Mesenchymal stem cell (in vitro differentiated cells and primary cell): ENCODE results near the gene GNAT2.

Experiments
- DNase-seq: peaks from one replicate; pipeline ENCODE4 v3.0.0-alpha.2; 2013
- H2AFZ ChIP-seq: one replicate; pipeline ENCODE4 v1.6.1; 2013; ENCODE audit warnings: low read depth, mild to moderate bottlenecking, control low read depth, inconsistent platforms, low read length, moderate library complexity
- H2AK5ac ChIP-seq: 2 replicates; pipeline ENCODE4 v1.6.1; 2013; ENCODE audit warnings: low read length, moderate library complexity, mild to moderate bottlenecking, inconsistent platforms; ENCODE audit not compliant: severe bottlenecking
- H2BK120ac ChIP-seq: one replicate; pipeline ENCODE4 v1.6.1; 2013; ENCODE audit warnings: low read depth, mild to moderate bottlenecking, inconsistent platforms, low read length, moderate library complexity
- H2BK12ac ChIP-seq, 2 experiments: one replicate each; pipeline ENCODE4 v1.6.1; 2013; ENCODE audit warnings: inconsistent platforms in 2 of 2, low read length in 2 of 2, mild to moderate bottlenecking in 2 of 2, moderate library complexity in 2 of 2, control low read depth in 1 of 2
- H2BK15ac ChIP-seq: one replicate; pipeline ENCODE4 v1.6.1; 2013; ENCODE audit warnings: mild to moderate bottlenecking, low read depth, inconsistent platforms; ENCODE audit not compliant: poor library complexity, severe bottlenecking
- H2BK5ac ChIP-seq: 2 replicates; pipeline ENCODE4 v1.6.1; 2013; ENCODE audit warnings: low read depth, mild to moderate bottlenecking, low read length, control low read depth, inconsistent platforms; ENCODE audit not compliant: poor library complexity, severe bottlenecking
- H3K14ac ChIP-seq, 2 experiments: one replicate each; pipeline ENCODE4 v1.6.1; 2013; ENCODE audit warnings: inconsistent platforms in 2 of 2, low read length in 2 of 2, control low read depth in 1 of 2, mild to moderate bottlenecking in 1 of 2, moderate library complexity in 1 of 2
- H3K18ac ChIP-seq, 2 experiments: one replicate each; pipeline ENCODE4 v1.6.1; 2013; ENCODE audit warnings: inconsistent platforms in 2 of 2, low read length in 2 of 2, control low read depth in 1 of 2, low read depth in 1 of 2, mild to moderate bottlenecking in 1 of 2
- H3K23ac ChIP-seq, 2 experiments: one replicate each; pipeline ENCODE4 v1.6.1; 2013; ENCODE audit warnings: inconsistent platforms in 2 of 2, low read length in 2 of 2, mild to moderate bottlenecking in 2 of 2, moderate library complexity in 2 of 2, control low read depth in 1 of 2
- H3K27ac ChIP-seq: 2 replicates; pipeline ENCODE4 v1.5.1; 2013; ENCODE audit warnings: mild to moderate bottlenecking, moderate library complexity, low read length, control low read depth, inconsistent platforms; ENCODE audit not compliant: poor library complexity, severe bottlenecking
- H3K27me3 ChIP-seq, 2 experiments: 2 replicates each; pipeline versions ENCODE4 v1.6.1 to v1.7.0; 2013; ENCODE audit warnings: low read length in 2 of 2, mild to moderate bottlenecking in 2 of 2, moderate library complexity in 2 of 2, control low read depth in 1 of 2, inconsistent platforms in 1 of 2; ENCODE audit not compliant: control insufficient read depth in 1 of 2, insufficient read depth in 1 of 2
- H3K36me3 ChIP-seq, 2 experiments: 2 replicates each; pipeline versions ENCODE4 v1.6.1 to v1.7.0; 2013; ENCODE audit warnings: low read length in 2 of 2, control low read depth in 1 of 2, inconsistent platforms in 1 of 2, low read depth in 1 of 2, mild to moderate bottlenecking in 1 of 2; ENCODE audit not compliant: insufficient read depth in 2 of 2, control insufficient read depth in 1 of 2
- H3K4ac ChIP-seq, 2 experiments: one replicate each; pipeline ENCODE4 v1.6.1; 2013; ENCODE audit warnings: inconsistent platforms in 2 of 2, low read length in 2 of 2, mild to moderate bottlenecking in 2 of 2, moderate library complexity in 2 of 2, control low read depth in 1 of 2, low read depth in 1 of 2
- H3K4me1 ChIP-seq: 2 replicates; pipeline ENCODE4 v1.6.1; 2013; ENCODE audit warnings: low read depth, low read length, control low read depth; ENCODE audit not compliant: control insufficient read depth, insufficient read depth
- H3K4me2 ChIP-seq: 2 replicates; pipeline ENCODE4 v1.6.1; 2013; ENCODE audit warnings: low read length, mild to moderate bottlenecking, inconsistent platforms; ENCODE audit not compliant: poor library complexity, severe bottlenecking
- H3K4me3 ChIP-seq, 2 experiments: 2 replicates each; pipeline versions ENCODE4 v1.5.1 to v1.7.0; 2013; ENCODE audit warnings: low read length in 2 of 2, mild to moderate bottlenecking in 2 of 2, control low read depth in 1 of 2, low read depth in 1 of 2; ENCODE audit not compliant: insufficient read depth in 1 of 2
- H3K79me1 ChIP-seq: replicated peaks from 2 replicates; pipeline ENCODE4 v1.6.1; 2013; ENCODE audit warnings: mild to moderate bottlenecking, control low read depth, low read length, inconsistent platforms; ENCODE audit not compliant: poor library complexity, severe bottlenecking
- H3K9ac ChIP-seq: 2 replicates; pipeline ENCODE4 v1.7.0; 2013; ENCODE audit warnings: mild to moderate bottlenecking, low read length, moderate library complexity
- H3K9me3 ChIP-seq: 2 replicates; pipeline ENCODE4 v1.7.0; 2013; ENCODE audit warnings: mild to moderate bottlenecking, low read length; ENCODE audit not compliant: control insufficient read depth
- H4K8ac ChIP-seq: one replicate; pipeline ENCODE4 v1.6.1; 2013; ENCODE audit warnings: inconsistent platforms, mild to moderate bottlenecking, low read length, moderate library complexity
- H4K91ac ChIP-seq: one replicate; pipeline ENCODE4 v1.6.1; 2013; ENCODE audit warnings: mild to moderate bottlenecking, low read length, inconsistent platforms
- WGBS: methylation state at CpG from one replicate; pipeline ENCODE4 v1.1.7; 2013; ENCODE audit warnings: mixed read lengths; 5-methylcytosine and 5-hydroxymethylcytosine counted together

GNAT2 gene

DNA sequence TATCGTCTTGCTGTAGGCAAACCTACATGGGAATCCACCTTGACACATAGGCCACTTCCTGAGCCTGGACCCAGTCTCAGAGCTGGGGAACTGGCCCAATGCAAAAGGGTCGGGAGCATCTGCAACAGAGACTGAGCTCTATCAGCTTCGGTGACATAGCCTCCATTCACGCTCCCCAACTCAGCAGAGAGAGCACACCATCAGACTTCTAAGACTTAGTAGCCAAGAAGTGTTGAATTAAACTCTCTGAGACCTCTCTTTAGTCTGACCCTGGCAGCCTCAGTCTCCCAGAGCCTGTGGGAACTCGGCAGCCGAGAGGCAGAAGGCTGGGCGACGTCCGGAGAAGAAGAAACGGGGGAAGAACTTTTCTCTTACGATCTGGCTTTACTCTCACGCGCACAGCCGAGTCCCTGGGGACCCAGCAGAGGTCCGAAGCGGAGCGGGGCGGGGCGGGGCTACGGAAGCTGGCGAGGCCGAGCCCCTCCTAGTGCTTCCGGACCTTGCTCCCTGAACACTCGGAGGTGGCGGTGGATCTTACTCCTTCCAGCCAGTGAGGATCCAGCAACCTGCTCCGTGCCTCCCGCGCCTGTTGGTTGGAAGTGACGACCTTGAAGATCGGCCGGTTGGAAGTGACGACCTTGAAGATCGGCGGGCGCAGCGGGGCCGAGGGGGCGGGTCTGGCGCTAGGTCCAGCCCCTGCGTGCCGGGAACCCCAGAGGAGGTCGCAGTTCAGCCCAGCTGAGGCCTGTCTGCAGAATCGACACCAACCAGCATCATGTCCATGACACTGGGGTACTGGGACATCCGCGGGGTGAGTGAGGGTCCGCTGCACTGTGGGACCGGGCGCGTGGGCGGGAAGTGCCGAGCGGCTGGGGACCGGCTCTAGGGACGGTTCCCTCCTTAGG is 36.5 kb upstream of the GNAT2 start, which contains the start of gene GSTM4:
GSTM4 (plus strand) TSS at position 485 of the 905 bp plus-strand sequence; CDS start at position 776, 291 bp downstream.
- Histone ChIP-seq H2BK15ac (peak within 1 kb of the TSS; percentile 61), H4K8ac (peak within 1 kb of the TSS; percentile 97), H3K27ac (peak within 1 kb of the TSS; percentile 24), H2BK5ac (no peak within 1 kb of the TSS), H2BK12ac (peak within 1 kb of the TSS in 1 of 2 experiments; percentile 94), H3K23ac (peak within 1 kb of the TSS in 1 of 2 experiments; percentile 63), H3K9me3 (no peaks in the 10 kb centered on the region), H2AFZ (peak within 1 kb of the TSS; percentile 91), H3K9ac (peak within 1 kb of the TSS; percentile 93), H4K91ac (peak within 1 kb of the TSS; percentile 56), H3K14ac (peak within 1 kb of the TSS in 1 of 2 experiments; percentile 89), H2AK5ac (no peak within 1 kb of the TSS), H3K4me1 (peaks cover 29% of the 10 kb centered on the region), H3K18ac (peak within 1 kb of the TSS; percentile 6 to 95), H3K4me2 (peak within 1 kb of the TSS; percentile 73), H3K27me3 (peaks cover 12% of the 10 kb centered on the region in 2 experiments), H3K4ac (peak within 1 kb of the TSS; percentile 59 to 76), H3K79me1 (no peaks in the 10 kb centered on the region), H3K36me3 (peaks cover 0 to 7% of the 10 kb centered on the region in 2 experiments), H2BK120ac (no peak within 1 kb of the TSS), H3K4me3 (peak within 1 kb of the TSS; percentile 64 to 90)
- WGBS, result 6% methylated on average over 52 of the region's 54 CpGs
- peak; percentile 90 for DNase-seq

DNA sequence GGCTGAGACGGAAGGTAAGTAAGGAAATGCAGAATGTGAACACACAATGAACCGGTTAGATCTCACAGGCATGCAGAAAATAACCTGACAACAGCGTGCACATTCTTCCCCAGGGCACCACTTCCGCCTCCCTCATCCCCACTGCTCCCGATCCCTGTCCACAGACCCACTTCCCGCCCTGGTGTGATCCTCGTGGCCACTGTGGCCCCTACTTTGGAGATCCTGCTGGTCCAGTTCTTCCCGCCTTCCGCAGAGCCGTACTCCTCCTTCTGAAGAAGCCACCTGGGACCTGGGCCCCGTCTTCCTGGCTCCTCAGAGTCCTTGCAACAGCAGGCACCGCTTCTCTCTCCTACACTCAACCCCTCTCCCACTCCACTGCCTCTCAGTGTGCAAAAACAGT is 35.1 kb upstream of the GNAT2 start:
- H3K14ac ChIP-seq, result no peak overlapping the region
- DNase-seq, result no peak
- H3K9me3 ChIP-seq, result no peaks in the 10 kb centered on the region
- no peak overlapping the region for H2BK5ac ChIP-seq
- no peak overlapping the region for H3K4me2 ChIP-seq
- no peak overlapping the region for H3K23ac ChIP-seq
- H3K4me3 ChIP-seq, result no peak overlapping the region
- H3K4ac ChIP-seq, result no peak overlapping the region
- H2AFZ ChIP-seq, result no peak overlapping the region
- H2BK120ac ChIP-seq, result no peak overlapping the region
- H3K79me1 ChIP-seq, result no peaks in the 10 kb centered on the region
- peak overlapping the region; percentile 2 for H4K91ac ChIP-seq
- 94% methylated on average over 12 of the region's 12 CpGs for WGBS
- no peak overlapping the region for H3K18ac ChIP-seq
- H3K27ac ChIP-seq, result no peak overlapping the region
- no peak overlapping the region for H2BK12ac ChIP-seq
- H2AK5ac ChIP-seq, result no peak overlapping the region
- H2BK15ac ChIP-seq, result no peak overlapping the region
- peaks cover 22% of the 10 kb centered on the region for H3K4me1 ChIP-seq
- no peak overlapping the region for H4K8ac ChIP-seq
- no peak overlapping the region for H3K9ac ChIP-seq
- peaks cover 12% of the 10 kb centered on the region in 2 experiments for H3K27me3 ChIP-seq
- H3K36me3 ChIP-seq, result peaks cover 0 to 7% of the 10 kb centered on the region in 2 experiments

DNA sequence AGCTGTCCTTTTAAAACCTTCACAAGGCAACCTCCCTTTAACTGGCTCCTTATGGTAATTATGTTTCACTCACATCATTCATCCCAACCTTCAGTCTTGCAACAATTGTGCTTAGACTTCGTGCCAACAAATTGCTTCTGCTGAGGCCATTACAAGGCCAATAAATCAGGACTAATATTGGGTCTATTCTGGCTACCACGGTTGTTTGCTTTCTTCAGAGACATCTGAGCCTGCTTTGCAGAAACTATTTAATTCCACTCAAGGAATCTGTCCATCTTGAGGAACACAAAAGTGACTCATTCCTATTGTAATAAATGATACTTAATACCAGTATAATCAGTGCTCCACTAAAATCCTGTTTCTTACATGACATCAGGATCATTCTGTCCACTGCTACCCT is 33.9 kb upstream of the GNAT2 start:
- Histone ChIP-seq H4K91ac (no peak overlapping the region), H2AK5ac (no peak overlapping the region), H3K4ac (no peak overlapping the region), H2BK5ac (no peak overlapping the region), H3K4me2 (no peak overlapping the region), H3K27me3 (peaks cover 12% of the 10 kb centered on the region in 2 experiments), H3K79me1 (no peaks in the 10 kb centered on the region), H3K14ac (no peak overlapping the region), H3K18ac (no peak overlapping the region), H3K9me3 (no peaks in the 10 kb centered on the region), H3K4me3 (no peak overlapping the region), H2AFZ (no peak overlapping the region), H2BK120ac (no peak overlapping the region), H4K8ac (no peak overlapping the region), H3K36me3 (no peaks in the 10 kb centered on the region), H3K9ac (no peak overlapping the region), H3K4me1 (peaks cover 14% of the 10 kb centered on the region), H3K27ac (no peak overlapping the region), H2BK15ac (no peak overlapping the region), H2BK12ac (no peak overlapping the region), H3K23ac (no peak overlapping the region)
- 60% methylated on average over 2 of the region's 2 CpGs for WGBS
- DNase-seq, result no peak

- no peak overlapping the region for H2AFZ ChIP-seq
- H2BK12ac ChIP-seq, result no peak overlapping the region
Observed at GRCh38 chr1:109652402-109652801, 33.0 kb upstream of the GNAT2 start.

More at GRCh38 chr1:109652402-109652801, 33.0 kb upstream of the GNAT2 start:
- H2BK5ac ChIP-seq, result no peak overlapping the region
- H3K9me3 ChIP-seq, result no peaks in the 10 kb centered on the region
- H3K14ac ChIP-seq, result no peak overlapping the region
- H3K36me3 ChIP-seq, result no peaks in the 10 kb centered on the region
- no peak overlapping the region for H4K8ac ChIP-seq
- WGBS, result 75% methylated on average over 2 of the region's 2 CpGs
- H3K9ac ChIP-seq, result no peak overlapping the region
- no peaks in the 10 kb centered on the region for H3K79me1 ChIP-seq
- no peak overlapping the region for H3K4me2 ChIP-seq
- no peak overlapping the region for H3K4me3 ChIP-seq
- no peak overlapping the region for H3K27ac ChIP-seq
- H3K27me3 ChIP-seq, result peaks cover 12% of the 10 kb centered on the region in 2 experiments
- no peak overlapping the region for H4K91ac ChIP-seq
- H2BK120ac ChIP-seq, result no peak overlapping the region
- peaks cover 14% of the 10 kb centered on the region for H3K4me1 ChIP-seq
- no peak overlapping the region for H3K18ac ChIP-seq
- no peak overlapping the region for H3K4ac ChIP-seq
- no peak for DNase-seq
- no peak overlapping the region for H2BK15ac ChIP-seq
- no peak overlapping the region for H3K23ac ChIP-seq
- no peak overlapping the region for H2AK5ac ChIP-seq
